ENCODE data around the gene UPK3BL2.
"Not testable (repeated sequence)": the region's sequence is repeated elsewhere in the genome, so short reads cannot be mapped to it uniquely, and the experiment has no call there.

GRCh38 chr7:102543596-102543995 lies at the start of gene UPK3BL2:
- TF ChIP-seq CTCF, POLR2A (IDR thresholded peaks at IDR 0.05): not testable (repeated sequence)

Measured in suprapubic skin (tissue), 3 donors.